IMR-90 (cell line): ENCODE measurements around the gene TEKT1. TPM values are rescaled to one million over a fixed set of nuclear protein-coding genes. Genes with fewer than 3 reads are reported as not detected.

Source experiments
- ATAC-seq: fragments of 200-7000 bp; cut with Tn5 transposase; 2 replicates; pipeline ENCODE4 v1.9.1; 2020; ENCODE audit warnings: low read depth, mild to moderate bottlenecking, moderate library complexity
- BruUV-seq: library from RNA; stranded (reverse); fragments of 400-500 nt; replicated peaks from 2 replicates; lab custom pipeline; 2021; lab: Mats Ljungman, UMichigan
- CTCF ChIA-PET: fragments of 300-600 bp; formaldehyde crosslinking; extraction: SDS; loops from one replicate; lab custom pipeline; 2021; ENCODE audit warnings: antibody characterized with exemption; lab: Yijun Ruan, JAX
- POLR2A ChIA-PET: fragments of 300-600 bp; sonication (Branson Sonifier 250); formaldehyde crosslinking; loops from one replicate; lab custom pipeline; 2022; ENCODE audit warnings: antibody characterized with exemption; ENCODE audit not compliant: unreplicated experiment; lab: Charles Lee
- DNase-seq: peaks from one replicate; pipeline ENCODE4 v3.0.0; 2013
- H2AFZ ChIP-seq: replicated peaks from 2 replicates; pipeline ENCODE3; 2013; ENCODE audit warnings: low read length, mild to moderate bottlenecking; ENCODE audit not compliant: poor library complexity
- H2AK5ac ChIP-seq: 2 replicates; pipeline ENCODE4 v1.6.1; 2013; ENCODE audit warnings: low read depth, low read length, inconsistent platforms
- H2AK9ac ChIP-seq: replicated peaks from 2 replicates; pipeline ENCODE3; 2013; ENCODE audit warnings: mild to moderate bottlenecking, low read depth, low read length, moderate library complexity; ENCODE audit not compliant: poor library complexity
- H2BK120ac ChIP-seq: 2 replicates; pipeline ENCODE4 v1.6.1; 2013; ENCODE audit warnings: low read depth, low read length, inconsistent platforms
- H2BK15ac ChIP-seq: 3 replicates; pipeline ENCODE4 v1.6.1; 2013; ENCODE audit warnings: low read depth, low read length, inconsistent platforms
- H2BK20ac ChIP-seq: 2 replicates; pipeline ENCODE4 v1.6.1; 2013; ENCODE audit warnings: low read depth, mild to moderate bottlenecking, inconsistent platforms, low read length, moderate library complexity
- H2BK5ac ChIP-seq: 2 replicates; pipeline ENCODE4 v1.6.1; 2013; ENCODE audit warnings: mild to moderate bottlenecking, low read depth, low read length, inconsistent platforms; ENCODE audit not compliant: poor library complexity, severe bottlenecking
- H3K14ac ChIP-seq: replicated peaks from 2 replicates; pipeline ENCODE4 v1.6.1; 2013; ENCODE audit warnings: low read depth, low read length, inconsistent platforms
- H3K18ac ChIP-seq: 2 replicates; pipeline ENCODE4 v1.6.1; 2013; ENCODE audit warnings: low read depth, low read length, control low read depth
- H3K23ac ChIP-seq: 2 replicates; pipeline ENCODE4 v1.6.1; 2013; ENCODE audit warnings: low read depth, low read length, inconsistent platforms
- H3K27ac ChIP-seq: 2 replicates; pipeline ENCODE4 v1.5.1; 2013; ENCODE audit warnings: mild to moderate bottlenecking, control low read depth, low read length; ENCODE audit not compliant: insufficient read depth
- H3K27me3 ChIP-seq: 2 replicates; pipeline ENCODE4 v1.6.1; 2013; ENCODE audit warnings: low read length; ENCODE audit not compliant: control insufficient read depth, insufficient read depth
- H3K36me3 ChIP-seq: 2 replicates; pipeline ENCODE4 v1.6.1; 2013; ENCODE audit warnings: low read length, mixed read lengths; ENCODE audit not compliant: control insufficient read depth, insufficient read depth
- H3K4ac ChIP-seq: 2 replicates; pipeline ENCODE4 v1.6.1; 2013; ENCODE audit warnings: low read depth, low read length, inconsistent platforms
- H3K4me1 ChIP-seq: 2 replicates; pipeline ENCODE4 v1.6.1; 2013; ENCODE audit warnings: low read length, mixed read lengths; ENCODE audit not compliant: control insufficient read depth, insufficient read depth
- H3K4me2 ChIP-seq: 2 replicates; pipeline ENCODE4 v1.6.1; 2013; ENCODE audit warnings: low read depth, mild to moderate bottlenecking, control low read depth, low read length, moderate library complexity
- H3K4me3 ChIP-seq: 2 replicates; pipeline ENCODE4 v1.5.1; 2013; ENCODE audit warnings: low read depth, mild to moderate bottlenecking, control low read depth, low read length, moderate library complexity; ENCODE audit not compliant: insufficient read depth
- H3K56ac ChIP-seq: 2 replicates; pipeline ENCODE4 v1.6.1; 2013; ENCODE audit warnings: low read length, inconsistent platforms; ENCODE audit not compliant: insufficient read depth; ENCODE audit errors: extremely low read depth
- H3K79me1 ChIP-seq, 2 experiments: 2 replicates each; pipeline ENCODE4 v1.6.1; 2013; ENCODE audit warnings: low read length in 2 of 2, inconsistent platforms in 1 of 2, low read depth in 1 of 2
- H3K9ac ChIP-seq: 2 replicates; pipeline ENCODE4 v1.6.1; 2013; ENCODE audit warnings: low read depth, low read length, control low read depth
- H3K9me1 ChIP-seq: 2 replicates; pipeline ENCODE4 v1.6.1; 2013; ENCODE audit warnings: low read length, inconsistent platforms; ENCODE audit not compliant: insufficient read depth
- H3K9me3 ChIP-seq: 2 replicates; pipeline ENCODE4 v1.6.1; 2013; ENCODE audit warnings: low read length; ENCODE audit not compliant: control insufficient read depth, insufficient read depth
- H4K20me1 ChIP-seq: 2 replicates; pipeline ENCODE4 v1.6.1; 2013; ENCODE audit warnings: low read length, inconsistent platforms; ENCODE audit not compliant: insufficient read depth
- H4K5ac ChIP-seq: 2 replicates; pipeline ENCODE4 v1.6.1; 2013; ENCODE audit warnings: mild to moderate bottlenecking, low read depth, low read length, control low read depth
- H4K8ac ChIP-seq, 2 experiments: 2 replicates each; pipeline ENCODE4 v1.6.1; 2013; ENCODE audit warnings: low read depth in 2 of 2, low read length in 2 of 2, control low read depth in 1 of 2, inconsistent platforms in 1 of 2
- H4K91ac ChIP-seq: 2 replicates; pipeline ENCODE4 v1.6.1; 2013; ENCODE audit warnings: low read depth, low read length, inconsistent platforms; ENCODE audit not compliant: insufficient read depth
- CEBPB ChIP-seq: IDR thresholded peaks from 2 replicates; pipeline ENCODE4 v1.6.1; 2012; ENCODE audit warnings: low read depth, low read length, improper control_type of control experiment
- NFE2L2 ChIP-seq: fragments of 150-350 bp; IDR thresholded peaks from 2 replicates; pipeline ENCODE4 v1.6.1; 2016; ENCODE audit warnings: low read depth, mild to moderate bottlenecking, low read length
- WGBS, 2 experiments: methylation state at CpG; one replicate each; pipeline versions ENCODE4 v1.1.5 to v1.1.7; 2013; ENCODE audit warnings: missing lambda C conversion rate in 2 of 2; ENCODE audit not compliant: insufficient read length in 1 of 2; ENCODE audit errors: extremely low coverage in 2 of 2; 5-methylcytosine and 5-hydroxymethylcytosine counted together
- dilution Hi-C: fragments of 300-500 bp; cut with HindIII; formaldehyde crosslinking; loops from one replicate; pipeline ENCODE4 v1.14.3; 2018; ENCODE audit warnings: low sequenced_read_pairs; ENCODE audit not compliant: unreplicated experiment
- in situ Hi-C: fragments of 300-500 bp; cut with MboI; formaldehyde crosslinking; loops from 3 replicates; pipeline ENCODE4 v1.14.3; 2019; ENCODE audit warnings: low sequenced_read_pairs, inconsistent platforms, mixed read lengths
- intact Hi-C: fragments of 100-400 bp; cut with micrococcal nuclease; formaldehyde crosslinking; loops from 2 replicates; pipeline ENCODE4 v1.10.0; 2022
- polyA plus RNA-seq, 3 experiments: library from polyadenylated mRNA; depleted of rRNA; stranded (reverse); fragments of >200 nt; gene quantifications; 2 replicates each; pipeline ENCODE4 v1.2.3, GENCODE V29; 2012; ENCODE audit warnings: low replicate concordance in 1 of 3
- total RNA-seq: library from RNA; depleted of rRNA; stranded (reverse); fragments of >200 nt; gene quantifications from 2 replicates; pipeline ENCODE4 v1.2.3, GENCODE V29; 2012

The TEKT1 gene
- total and polyA plus RNA-seq, 2 of the 4 experiments (the other 2 are of a cell fraction): not detected

GRCh38 chr17:6753006-6753445 lies 78.5 kb downstream of the TEKT1 start:
- BruUV-seq: no TSS peak
- Histone ChIP-seq H3K4me3 (no peak overlapping the region), H2AK9ac (peak overlapping the region; percentile 10), H3K36me3 (no peaks in the 10 kb centered on the region), H2AK5ac (peak overlapping the region; percentile 46; the same call in 1 of the 2 replicates), H3K56ac (peak overlapping the region; percentile 93), H2BK15ac (peak overlapping the region; percentile 75), H2BK20ac (peak overlapping the region; percentile 94), H4K5ac (peak overlapping the region; percentile 84), H4K20me1 (no peaks in the 10 kb centered on the region), H2BK5ac (peak overlapping the region; percentile 83), H3K9ac (peak overlapping the region; percentile 40), H3K79me1 (no peaks in the 10 kb centered on the region), H3K9me1 (peaks cover 12% of the 10 kb centered on the region), H3K27ac (peak overlapping the region; percentile 92), H3K27me3 (no peaks in the 10 kb centered on the region), H3K23ac (peak overlapping the region; percentile 91), H3K4me1 (peaks cover 15% of the 10 kb centered on the region), H3K4ac (peak overlapping the region; percentile 94), H2BK120ac (peak overlapping the region; percentile 95), H4K91ac (peak overlapping the region; percentile 95), H4K8ac (peak overlapping the region; percentile 75 to 91), H3K18ac (peak overlapping the region; percentile 75), H3K4me2 (peak overlapping the region; percentile 51), H2AFZ (peak overlapping the region; percentile 83), H3K14ac (peak overlapping the region; percentile 90), H3K9me3 (no peaks in the 10 kb centered on the region)
- WGBS, 2 experiments: 0% methylated on average over 1 of the region's 9 CpGs; no CpG with 5 or more reads in 1 of the 2 experiments
- ATAC-seq (peak; percentile 48), DNase-seq (peak; percentile 77)
- ChIA-PET POLR2A (interaction anchor here (0.7 kb wide), 1 partner anchor 9 kb away, joined by 3 read pairs; no protein-coding TSS in a partner anchor), CTCF (interaction anchor here (0.6 kb wide), 1 partner anchor 91 kb away, joined by 5 read pairs; no protein-coding TSS in a partner anchor)
- dilution Hi-C loops: no loop called here
- in situ Hi-C loops: no loop called here
- intact Hi-C loops: loop anchor here (2.0 to 10.0 kb wide), 2 partner anchors 88 to 262 kb away; a partner anchor contains a TSS
- no peak for TF ChIP-seq NFE2L2
- peak; percentile 75 for TF ChIP-seq CEBPB
